ENCODE measurements around the gene FSIP1. TPM values are rescaled to one million over a fixed set of nuclear protein-coding genes. Genes with fewer than 3 reads are reported as not detected.

The FSIP1 gene
- total and polyA plus RNA-seq, 5 donors: 0.16 to 0.53 (median 0.34) TPM

GRCh38 chr15:39598958-39599845, 183.4 kb downstream of the FSIP1 start:
- no peaks in the 10 kb centered on the region for H3K4me1 ChIP-seq (ENCODE audit: control insufficient read depth, insufficient read depth, low read length)
- DNase-seq (no peak), ATAC-seq (peak in 1 of 2 donors; percentile 7)
- H3K4me3 ChIP-seq (ENCODE audit: low read length): no peak overlapping the region
- no peaks in the 10 kb centered on the region for H3K27me3 ChIP-seq (ENCODE audit: control insufficient read depth, insufficient read depth)
- no peaks in the 10 kb centered on the region for H3K9me3 ChIP-seq (ENCODE audit: control insufficient read depth, low read length)
- intact Hi-C loops (cut with DNase I): loop anchor here in 1 of 4 donors (10.0 kb wide), 1 partner anchor 146 kb away; no protein-coding TSS in a partner anchor
- H3K27ac ChIP-seq (ENCODE audit: low read length): no peak overlapping the region
- 80% methylated on average over 12 of the region's 12 CpGs for WGBS

GRCh38 chr15:39598186-39598850, 184.3 kb downstream of the FSIP1 start:
- intact Hi-C loops (cut with DNase I): loop anchor here in 1 of 4 donors (10.0 kb wide), 1 partner anchor 146 kb away; no protein-coding TSS in a partner anchor
- H3K9me3 ChIP-seq (ENCODE audit: control insufficient read depth, low read length): no peaks in the 10 kb centered on the region

GRCh38 chr15:39597751-39598185, 184.9 kb downstream of the FSIP1 start:
- no peaks in the 10 kb centered on the region for H3K9me3 ChIP-seq (ENCODE audit: control insufficient read depth, low read length)
- H3K27me3 ChIP-seq (ENCODE audit: control insufficient read depth, insufficient read depth): no peaks in the 10 kb centered on the region
- 83% methylated on average over 6 of the region's 6 CpGs for whole genome bisulfite sequencing
- no peak overlapping the region for H3K4me3 ChIP-seq (ENCODE audit: low read length)
- no peaks in the 10 kb centered on the region for H3K4me1 ChIP-seq (ENCODE audit: control insufficient read depth, insufficient read depth, low read length)
- DNase-seq (no peak), ATAC-seq (peak in 1 of 2 donors; percentile 14)
- H3K27ac ChIP-seq (ENCODE audit: low read length): no peak overlapping the region
- intact Hi-C loops (cut with DNase I): loop anchor here in 1 of 4 donors (10.0 kb wide), 1 partner anchor 147 kb away; no protein-coding TSS in a partner anchor

More at GRCh38 chr15:39598186-39598850, 184.3 kb downstream of the FSIP1 start:
- DNase-seq: no peak
- WGBS: 43% methylated on average over 3 of the region's 3 CpGs
- H3K27me3 ChIP-seq (ENCODE audit: control insufficient read depth, insufficient read depth): no peaks in the 10 kb centered on the region
- no peak overlapping the region for H3K27ac ChIP-seq (ENCODE audit: low read length)
- H3K4me3 ChIP-seq (ENCODE audit: low read length): no peak overlapping the region
- ATAC-seq: peak in 1 of 2 donors; percentile 25
- H3K4me1 ChIP-seq (ENCODE audit: control insufficient read depth, insufficient read depth, low read length): no peaks in the 10 kb centered on the region

- Histone ChIP-seq H3K27me3 (ENCODE audit: control insufficient read depth, insufficient read depth) (no peaks in the 10 kb centered on the region), H3K9me3 (ENCODE audit: control insufficient read depth, low read length) (no peaks in the 10 kb centered on the region), H3K27ac (ENCODE audit: low read length) (no peak overlapping the region), H3K4me1 (ENCODE audit: control insufficient read depth, insufficient read depth, low read length) (no peaks in the 10 kb centered on the region), H3K4me3 (ENCODE audit: low read length) (no peak overlapping the region)
- WGBS: 95% methylated on average over 2 of the region's 2 CpGs
- DNase-seq: no peak
- no peak for ATAC-seq
- intact Hi-C loops (cut with DNase I): loop anchor here in 1 of 4 donors (10.0 kb wide), 1 partner anchor 147 kb away; no protein-coding TSS in a partner anchor
Measured at GRCh38 chr15:39597336-39597735, 185.3 kb downstream of the FSIP1 start.

GRCh38 chr15:39596358-39597051, 186.1 kb downstream of the FSIP1 start:
- WGBS: 76% methylated on average over 5 of the region's 5 CpGs
- no peak for DNase-seq
- Histone ChIP-seq H3K27me3 (ENCODE audit: control insufficient read depth, insufficient read depth) (no peaks in the 10 kb centered on the region), H3K27ac (ENCODE audit: low read length) (no peak overlapping the region), H3K4me3 (ENCODE audit: low read length) (no peak overlapping the region), H3K9me3 (ENCODE audit: control insufficient read depth, low read length) (no peaks in the 10 kb centered on the region), H3K4me1 (ENCODE audit: control insufficient read depth, insufficient read depth, low read length) (no peaks in the 10 kb centered on the region)
- intact Hi-C loops (cut with DNase I): loop anchor here in 1 of 4 donors (10.0 kb wide), 1 partner anchor 148 kb away; no protein-coding TSS in a partner anchor
- ATAC-seq: no peak

GRCh38 chr15:39595338-39596221, 187.1 kb downstream of the FSIP1 start:
- 83% methylated on average over 8 of the region's 8 CpGs for WGBS
- intact Hi-C loops (cut with DNase I): loop anchor here in 1 of 4 donors (10.0 kb wide), 1 partner anchor 149 kb away; no protein-coding TSS in a partner anchor
- DNase-seq: no peak
- no peak overlapping the region for H3K4me3 ChIP-seq (ENCODE audit: low read length)
- H3K27me3 ChIP-seq (ENCODE audit: control insufficient read depth, insufficient read depth): no peaks in the 10 kb centered on the region
- H3K4me1 ChIP-seq (ENCODE audit: control insufficient read depth, insufficient read depth, low read length): no peaks in the 10 kb centered on the region
- H3K9me3 ChIP-seq (ENCODE audit: control insufficient read depth, low read length): no peaks in the 10 kb centered on the region
- ATAC-seq: no peak
- H3K27ac ChIP-seq (ENCODE audit: low read length): no peak overlapping the region

- Histone ChIP-seq H3K4me3 (ENCODE audit: low read length) (no peak overlapping the region), H3K27me3 (ENCODE audit: control insufficient read depth, insufficient read depth) (no peaks in the 10 kb centered on the region), H3K9me3 (ENCODE audit: control insufficient read depth, low read length) (no peaks in the 10 kb centered on the region), H3K27ac (ENCODE audit: low read length) (no peak overlapping the region), H3K4me1 (ENCODE audit: control insufficient read depth, insufficient read depth, low read length) (no peaks in the 10 kb centered on the region)
- DNase-seq (no peak), ATAC-seq (no peak)
- 84% methylated on average over 5 of the region's 5 CpGs for WGBS
- intact Hi-C loops (cut with DNase I): loop anchor here in 1 of 4 donors (10.0 kb wide), 1 partner anchor 150 kb away; no protein-coding TSS in a partner anchor
Measured at GRCh38 chr15:39594446-39595337, 187.9 kb downstream of the FSIP1 start.

GRCh38 chr15:39593656-39594445, 188.8 kb downstream of the FSIP1 start:
- Histone ChIP-seq H3K4me3 (ENCODE audit: low read length) (no peak overlapping the region), H3K27me3 (ENCODE audit: control insufficient read depth, insufficient read depth) (no peaks in the 10 kb centered on the region), H3K27ac (ENCODE audit: low read length) (no peak overlapping the region), H3K4me1 (ENCODE audit: control insufficient read depth, insufficient read depth, low read length) (no peaks in the 10 kb centered on the region), H3K9me3 (ENCODE audit: control insufficient read depth, low read length) (no peaks in the 10 kb centered on the region)
- ATAC-seq (no peak), DNase-seq (no peak)
- intact Hi-C loops (cut with DNase I): loop anchor here in 1 of 4 donors (10.0 kb wide), 1 partner anchor 151 kb away; no protein-coding TSS in a partner anchor
- 91% methylated on average over 7 of the region's 7 CpGs for WGBS

Data from right cardiac atrium (tissue), 5 donors.